GM12875 (cell line): ENCODE measurements around the gene TNFRSF12A.

Experiments used
- H3K4me3 ChIP-seq: one replicate; pipeline ENCODE4 v1.5.1; 2011; ENCODE audit warnings: low read depth, low read length, control low read depth
- CTCF ChIP-seq: IDR thresholded peaks from 2 replicates; pipeline ENCODE4 v1.5.1; 2011; ENCODE audit warnings: low read depth, mild to moderate bottlenecking, control low read depth, inconsistent platforms, low read length, moderate library complexity, borderline replicate concordance; ENCODE audit not compliant: insufficient read depth

TNFRSF12A gene

DNA sequence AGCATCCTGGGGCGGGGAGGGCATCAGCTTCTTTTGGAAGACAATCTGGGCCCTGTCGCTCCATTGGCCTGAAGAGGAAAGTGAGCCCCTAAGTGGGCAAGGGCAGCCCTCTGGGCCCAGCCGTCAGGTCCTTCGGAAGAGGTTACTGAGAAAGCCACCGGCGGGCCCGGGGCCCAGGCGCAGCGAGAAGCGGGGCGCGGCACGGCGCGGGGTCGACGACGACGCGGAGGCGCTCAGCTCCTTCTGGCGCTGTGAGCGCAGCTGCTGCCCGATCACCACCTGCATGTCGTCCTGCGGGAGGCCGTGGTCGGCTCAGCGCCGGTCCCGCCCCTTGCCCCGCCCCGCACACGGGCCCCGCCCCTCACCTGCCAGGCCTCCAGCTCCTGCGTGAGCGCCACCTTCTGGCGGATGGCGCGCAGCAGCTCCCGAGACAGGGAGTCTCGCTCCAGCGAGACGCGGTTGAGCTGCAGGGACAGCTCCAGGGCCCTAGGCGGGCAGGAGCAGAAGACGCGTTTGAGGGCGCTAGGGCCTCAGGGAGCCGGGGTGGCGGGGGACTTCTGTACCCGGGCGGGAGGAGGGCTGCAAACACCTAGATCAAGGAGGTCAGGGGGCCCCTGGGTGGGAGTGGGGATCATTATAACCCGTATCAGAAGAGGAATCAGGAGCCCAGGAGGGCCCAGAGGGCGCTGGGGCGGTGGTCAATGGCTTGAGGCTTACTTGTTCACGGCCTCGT, 8.0 kb downstream of the TNFRSF12A start:
- no peak overlapping the region for H3K4me3 ChIP-seq
- TF ChIP-seq CTCF: peak; percentile 95

- no peak overlapping the region for H3K4me3 ChIP-seq
- TF ChIP-seq CTCF: no peak
Measured at GRCh38 chr16:3028716-3029319, 8.7 kb downstream of the TNFRSF12A start.

DNA sequence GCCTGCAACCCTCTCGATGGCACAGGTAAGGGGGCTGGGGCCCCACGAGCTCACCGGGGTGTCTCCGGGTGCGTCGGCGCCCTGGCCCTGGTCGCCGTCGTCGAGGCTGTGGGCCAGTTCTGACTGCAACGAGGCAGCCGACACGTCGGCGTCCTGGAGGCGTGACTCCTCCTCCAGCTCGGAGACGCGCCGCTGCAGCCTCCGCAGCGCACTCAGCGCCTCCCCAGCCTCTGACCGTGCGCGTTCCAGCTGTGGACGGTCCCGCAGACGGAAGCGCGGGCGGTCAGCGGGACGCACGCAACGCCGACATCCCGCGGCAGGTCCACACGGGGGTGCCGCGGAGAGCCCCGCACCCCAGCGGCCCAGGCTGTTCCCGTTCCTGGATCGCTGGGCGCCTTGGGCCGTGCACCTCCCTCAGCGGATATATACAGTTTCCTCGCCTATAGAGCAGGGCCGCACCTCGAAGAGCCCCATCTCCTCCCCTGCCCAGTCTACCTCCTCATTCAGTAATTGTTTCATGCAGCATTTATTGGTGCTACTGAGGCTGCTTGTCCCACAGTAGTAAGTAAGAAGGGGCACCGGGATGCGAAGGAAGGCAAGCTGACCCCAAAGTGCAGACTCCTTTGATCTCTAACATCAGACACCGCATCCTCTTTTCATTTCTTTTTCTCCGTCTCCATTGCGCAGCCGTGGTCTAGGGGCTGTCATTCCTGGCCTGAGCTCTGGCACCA, 9.5 kb downstream of the TNFRSF12A start:
- no peak for TF ChIP-seq CTCF
- H3K4me3 ChIP-seq: no peak overlapping the region

GRCh38 chr16:3030222-3031212, 10.3 kb downstream of the TNFRSF12A start:
- H3K4me3 ChIP-seq: no peak overlapping the region
- TF ChIP-seq CTCF: no peak

DNA sequence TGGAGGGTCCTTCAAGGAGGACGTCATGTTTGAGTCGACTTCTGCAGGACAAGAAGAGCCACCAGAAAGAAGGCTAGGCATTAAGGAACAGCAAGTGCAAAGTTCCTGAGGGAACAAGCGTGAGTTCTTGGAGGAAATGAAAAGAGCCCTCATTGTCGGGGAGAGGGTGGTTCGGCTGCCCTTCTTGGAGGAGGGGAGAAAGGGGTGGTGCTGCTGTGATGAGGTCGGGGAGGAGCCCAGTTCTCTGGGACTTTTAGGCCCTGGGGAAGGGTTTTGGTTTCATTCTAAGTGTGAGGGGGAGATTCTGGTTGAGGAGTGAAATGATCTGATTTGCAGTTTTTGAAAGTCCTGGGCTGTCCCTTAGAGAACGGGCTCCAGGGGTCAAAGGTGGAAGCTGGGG, 12.5 kb downstream of the TNFRSF12A start:
- no peak overlapping the region for H3K4me3 ChIP-seq
- no peak for TF ChIP-seq CTCF

- no peak for TF ChIP-seq CTCF
- no peak overlapping the region for H3K4me3 ChIP-seq
Measured at GRCh38 chr16:3035289-3035971, 15.3 kb downstream of the TNFRSF12A start.
